ENCODE results near the gene MSMP.

MSMP gene

DNA sequence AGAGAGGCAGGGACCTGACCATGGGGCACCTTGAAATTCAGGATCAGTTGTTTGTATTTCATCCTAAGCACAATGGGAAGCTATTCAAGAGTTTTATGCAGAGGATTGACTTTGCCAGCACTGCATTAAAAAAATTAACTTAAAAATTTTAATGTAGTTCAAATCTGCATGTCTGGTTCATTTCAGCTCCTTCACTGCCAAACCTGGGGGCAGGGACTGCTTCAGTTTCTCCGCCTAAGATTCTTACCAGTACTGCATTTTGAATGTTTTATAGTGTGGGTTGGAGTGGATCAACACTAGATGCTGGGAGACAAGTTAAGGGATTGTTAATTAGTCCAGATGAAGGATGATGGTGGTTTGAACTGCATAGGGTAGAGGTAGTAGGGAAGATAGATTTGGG, 15.7 kb upstream of the MSMP start:
- no peak for DNase-seq

DNA sequence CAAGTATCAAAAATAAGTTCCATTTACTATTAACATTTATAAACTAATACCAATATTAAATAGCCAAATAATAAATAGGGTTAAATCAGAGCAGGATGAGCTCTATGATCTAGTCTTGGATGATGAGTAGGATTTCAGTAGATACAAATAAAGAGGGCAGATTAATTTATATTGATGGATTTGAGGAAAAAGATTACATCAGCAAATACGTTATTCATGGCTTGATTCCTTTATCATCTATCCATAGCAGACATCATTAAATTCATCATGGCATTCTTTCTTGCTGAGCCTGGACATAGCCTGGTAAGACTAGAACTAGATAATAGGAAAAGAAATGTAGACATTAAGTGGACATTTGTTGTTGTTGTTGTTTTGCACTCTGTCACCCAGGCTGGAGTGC, 13.4 kb upstream of the MSMP start:
- DNase-seq: no peak

DNA sequence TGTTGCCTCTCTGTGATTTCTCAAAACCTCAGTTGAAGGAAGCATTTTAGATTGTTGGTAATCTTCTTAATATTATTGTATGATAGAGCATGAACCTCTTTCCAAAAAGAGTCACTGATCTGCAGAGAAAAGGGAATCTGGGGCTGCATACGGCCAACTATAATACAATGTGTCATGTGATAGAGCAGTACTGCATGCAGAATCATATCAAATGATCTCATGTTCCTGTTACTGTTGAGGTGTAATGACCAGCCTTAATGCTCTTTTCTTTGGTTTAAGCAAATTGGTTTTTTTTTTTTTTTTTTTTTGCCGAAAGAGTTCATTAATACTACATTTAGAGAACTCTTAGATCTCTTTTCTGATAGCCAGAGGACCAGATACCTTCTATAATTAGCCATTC, 12.9 kb upstream of the MSMP start:
- DNase-seq: no peak

DNA sequence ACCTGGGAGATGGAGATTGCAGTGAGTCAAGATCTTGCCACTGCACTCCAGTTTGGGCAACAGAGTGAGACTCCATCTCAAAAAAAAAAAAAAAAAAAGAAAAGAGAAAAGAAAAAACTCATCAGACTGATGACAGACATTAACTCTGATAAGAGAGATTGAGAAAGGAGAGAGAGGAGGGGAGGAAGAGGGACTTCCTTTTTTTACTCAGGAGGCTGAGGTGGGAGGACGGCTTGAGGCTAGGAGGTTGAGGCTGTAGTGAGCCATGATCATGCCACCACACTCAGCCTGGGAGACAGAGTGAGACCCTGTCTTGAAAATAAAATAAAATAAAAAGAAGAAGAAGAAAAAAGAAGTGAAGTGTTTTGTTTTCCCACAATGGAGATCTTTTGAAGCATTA, 9.7 kb upstream of the MSMP start:
- DNase-seq: no peak

DNA sequence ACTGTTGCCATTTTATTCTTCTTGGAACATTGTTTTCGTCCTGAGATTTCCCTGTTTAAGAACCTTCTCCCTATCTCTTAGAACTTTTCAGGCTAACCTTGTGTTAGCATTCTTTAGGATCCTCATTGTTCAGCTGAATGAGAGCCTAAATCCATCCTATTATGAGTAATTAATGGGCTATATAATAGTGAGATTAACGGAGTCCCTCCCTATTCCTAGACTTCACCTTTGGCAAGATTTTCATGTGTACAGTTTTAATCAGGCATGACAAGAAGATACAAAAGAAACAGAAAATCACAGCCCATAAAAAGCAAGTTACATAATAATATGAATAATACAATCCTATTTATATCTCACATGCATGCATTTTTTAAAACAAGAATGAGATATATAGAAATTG, 9.1 kb upstream of the MSMP start:
- no peak for DNase-seq

DNA sequence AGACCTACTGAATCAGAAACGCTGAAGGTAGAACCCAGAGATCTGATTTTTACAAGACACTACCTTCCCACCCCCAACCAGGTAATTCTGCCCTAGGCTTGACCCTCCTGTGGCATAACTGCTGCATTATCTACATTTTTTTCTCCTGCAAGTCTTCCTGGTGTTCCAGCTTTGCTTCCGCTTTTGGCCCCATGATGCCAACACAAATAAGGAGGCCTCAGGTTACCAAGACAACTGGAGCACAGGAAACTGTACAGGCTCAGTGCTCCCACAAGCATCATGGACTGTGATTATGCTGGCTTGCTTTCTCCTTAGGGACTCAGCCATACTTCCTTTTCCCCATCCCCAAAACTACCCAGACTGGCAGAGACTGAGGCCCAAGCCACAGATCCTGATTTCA, 6.6 kb upstream of the MSMP start:
- no peak for DNase-seq

DNA sequence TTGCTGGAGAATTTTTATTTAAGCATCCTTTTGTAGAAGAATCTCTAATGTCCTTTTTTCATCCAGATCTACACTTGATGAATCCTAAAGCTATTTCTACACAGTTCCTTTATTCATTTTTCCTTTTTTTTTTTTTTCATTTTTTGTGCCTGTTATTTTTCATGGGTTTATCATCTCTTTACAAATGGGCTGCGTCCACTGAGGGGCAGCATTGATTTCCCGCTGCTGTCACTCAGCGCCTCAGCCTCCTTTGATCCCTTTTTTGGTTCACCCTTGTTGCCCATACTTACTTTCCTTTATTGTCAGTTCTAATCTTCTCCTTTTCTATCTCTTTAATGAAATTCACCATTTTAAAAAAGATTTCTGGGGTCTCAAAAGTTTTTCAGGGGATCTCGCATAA, 5.7 kb upstream of the MSMP start:
- no peak for DNase-seq

DNA sequence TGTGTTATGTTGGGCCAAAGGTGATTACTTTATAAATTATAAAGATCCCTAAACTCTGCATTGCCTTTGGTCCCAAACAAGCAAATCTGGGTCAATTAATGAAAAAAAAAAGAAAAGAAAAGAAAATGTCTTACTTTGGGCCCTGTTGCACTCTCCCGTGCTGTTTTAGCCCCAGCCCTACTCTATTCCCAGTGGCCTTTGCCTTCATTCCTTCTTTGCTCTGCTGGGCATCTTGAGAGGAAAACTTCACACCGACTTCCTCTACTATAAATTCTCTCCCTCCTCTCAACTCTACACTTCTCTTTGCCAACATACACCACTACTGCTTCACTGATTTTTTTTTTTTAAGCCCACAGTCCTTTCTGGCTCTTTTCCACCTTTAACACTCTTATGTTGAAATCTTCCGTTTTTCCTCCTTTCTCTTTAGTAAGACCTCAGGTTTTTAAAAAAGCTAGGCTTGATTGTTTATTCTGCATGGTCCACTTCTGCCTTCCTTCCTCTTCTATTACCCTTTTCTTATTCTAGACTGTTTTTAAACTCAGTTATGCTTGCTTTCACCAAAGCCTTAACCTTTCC, 4.5 kb upstream of the MSMP start:
- DNase-seq: no peak

DNA sequence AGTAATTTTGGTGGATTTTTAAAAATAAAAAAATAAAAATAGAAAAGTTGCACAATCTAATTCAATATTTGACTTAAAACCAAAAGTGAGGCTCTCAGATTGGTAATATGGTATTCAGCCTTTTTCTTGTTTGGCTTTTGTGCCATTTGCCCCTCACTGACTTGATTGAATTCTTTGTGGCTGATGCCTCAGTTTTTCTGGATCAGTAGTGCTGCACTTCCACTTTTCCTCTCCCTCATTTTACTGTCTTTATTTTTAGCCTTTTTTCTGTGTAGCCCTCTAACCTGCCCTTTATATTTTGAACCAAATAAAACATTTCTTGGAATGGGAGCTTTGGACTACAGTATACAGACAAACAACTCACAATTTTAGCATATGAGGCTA, 3.8 kb upstream of the MSMP start:
- DNase-seq: no peak

DNA sequence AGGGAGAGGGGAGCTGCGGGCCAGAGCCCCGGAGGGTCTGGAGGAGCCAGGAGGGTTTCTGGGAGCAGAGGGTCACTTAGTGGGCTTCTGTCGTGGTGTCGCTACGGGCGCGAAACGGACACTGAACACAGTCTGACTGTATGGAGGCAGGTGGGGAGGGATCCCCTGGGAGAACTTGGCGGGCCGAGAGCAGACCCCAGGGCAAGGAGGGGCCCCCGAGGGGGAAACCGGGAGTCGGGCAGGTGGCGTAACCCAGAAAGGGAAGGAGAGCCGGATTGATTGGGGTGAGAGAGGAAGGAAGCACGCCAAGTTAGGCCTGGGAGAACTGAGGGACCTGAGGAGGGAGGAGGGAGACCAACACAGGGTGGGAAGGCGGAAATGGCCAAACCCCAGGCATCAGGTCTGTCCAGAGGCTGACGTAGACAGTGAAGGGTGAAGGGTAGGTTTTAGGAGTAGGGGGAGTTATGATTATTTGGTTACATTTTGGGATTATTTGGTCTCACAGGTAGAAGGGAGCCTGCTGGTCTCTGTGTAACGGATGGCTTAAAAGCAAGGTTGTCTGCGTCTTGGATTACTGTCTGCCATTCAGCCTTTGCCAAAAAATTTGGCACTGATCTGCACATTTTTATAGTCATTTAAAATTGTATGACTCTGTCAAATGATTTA, 3.3 kb upstream of the MSMP start:
- DNase-seq: peak; percentile 15

DNA sequence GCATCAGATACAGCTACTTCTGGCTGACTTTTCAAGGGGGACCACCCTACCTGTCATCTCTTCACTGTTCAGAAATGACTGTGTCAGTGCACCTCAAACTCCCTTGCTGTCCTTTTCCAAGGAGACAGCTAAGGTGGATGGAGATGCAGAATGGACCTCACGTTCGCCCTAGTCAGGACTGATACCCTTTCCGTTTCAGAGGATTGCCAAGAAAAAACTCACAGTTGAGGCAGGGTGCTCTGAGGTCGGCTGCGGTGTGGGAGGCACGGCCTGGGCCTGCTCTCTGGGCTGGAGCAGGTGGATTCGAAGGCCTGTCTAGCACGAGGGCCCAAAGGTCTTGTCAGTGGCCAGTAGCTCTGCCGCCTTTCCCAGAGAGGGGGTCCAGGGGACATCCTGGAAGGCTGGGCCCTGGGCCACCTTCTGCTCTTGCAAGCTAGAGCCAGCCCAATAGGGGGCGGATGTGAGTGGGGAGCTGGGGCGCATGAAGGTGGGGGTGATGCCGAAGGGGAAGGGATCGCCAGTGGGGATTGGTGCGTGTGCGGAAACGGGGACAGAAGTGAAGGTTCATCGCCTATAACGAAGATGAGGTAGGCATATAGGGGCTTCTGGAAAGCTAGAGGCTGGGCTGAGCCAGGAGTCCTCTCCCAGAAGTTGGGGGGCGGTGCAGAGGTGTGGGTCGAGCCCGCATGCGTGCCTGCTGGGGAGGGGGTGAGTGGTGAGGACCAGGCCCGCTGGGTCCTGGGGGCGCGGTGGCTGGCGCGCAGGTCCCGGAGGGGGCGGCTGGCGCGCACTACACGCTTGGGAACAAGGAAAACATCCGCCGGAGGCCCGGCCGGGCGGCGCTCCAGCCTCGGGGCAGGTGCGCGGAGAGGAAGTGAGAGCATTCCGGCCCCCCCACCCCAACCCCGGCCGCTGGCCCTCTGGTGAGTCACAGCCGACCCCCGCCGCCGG, 2.5 kb upstream of the MSMP start:
- DNase-seq: peak; percentile 71

DNA sequence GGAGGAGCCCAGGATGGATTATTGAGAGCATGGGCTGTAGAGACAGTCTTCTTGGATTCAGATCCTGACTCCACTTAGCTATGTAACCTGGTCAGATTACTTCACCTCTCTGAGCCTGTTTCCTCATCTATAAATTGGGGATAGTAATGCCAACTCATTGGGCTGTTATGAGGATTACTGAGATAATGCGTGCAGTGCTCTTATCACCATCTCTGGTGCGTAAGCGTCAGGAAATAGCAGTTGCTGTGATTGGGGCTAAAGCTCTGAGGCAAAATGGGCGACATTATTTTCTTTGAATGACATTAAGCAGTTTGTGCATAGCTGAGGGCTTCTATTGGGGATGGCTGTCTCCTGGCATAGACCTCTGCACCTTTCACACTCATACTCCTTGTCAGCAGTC, 995 bp upstream of the MSMP start:
- DNase-seq: no peak

DNA sequence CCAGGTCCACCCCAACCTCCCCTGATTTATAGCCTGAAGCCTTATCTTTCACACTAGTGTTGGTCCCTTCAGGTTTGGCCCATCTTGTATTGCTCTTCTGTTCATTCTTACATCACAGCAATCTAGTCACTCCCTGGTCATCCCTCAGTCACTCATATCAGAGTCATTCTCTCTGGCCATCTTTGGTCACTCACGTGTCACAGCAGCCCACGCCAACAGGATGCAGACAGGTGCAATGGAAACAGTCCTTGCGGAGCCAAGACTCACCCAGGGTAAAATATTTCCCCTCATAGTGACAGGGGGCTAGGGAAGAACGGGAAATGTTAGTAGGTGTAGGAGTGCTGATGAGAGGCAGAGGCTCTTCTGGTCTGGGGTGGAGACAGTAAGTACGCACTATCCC, 610 bp downstream of the MSMP start:
- DNase-seq: no peak

DNA sequence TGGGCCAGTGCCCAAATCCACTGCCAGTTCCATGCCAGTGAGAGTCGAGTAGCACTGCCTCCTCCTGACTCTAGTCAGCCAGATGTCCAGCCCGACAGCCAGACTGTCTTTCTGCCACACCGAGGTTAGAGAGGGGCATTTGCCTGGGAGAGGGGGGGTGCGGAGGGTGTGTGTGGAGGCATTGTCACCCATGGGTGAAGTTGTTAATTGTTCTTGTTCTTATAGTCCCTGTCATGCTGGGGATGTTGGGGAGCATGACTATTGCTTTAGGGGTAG, 3.9 kb downstream of the MSMP start:
- no peak for DNase-seq

DNA sequence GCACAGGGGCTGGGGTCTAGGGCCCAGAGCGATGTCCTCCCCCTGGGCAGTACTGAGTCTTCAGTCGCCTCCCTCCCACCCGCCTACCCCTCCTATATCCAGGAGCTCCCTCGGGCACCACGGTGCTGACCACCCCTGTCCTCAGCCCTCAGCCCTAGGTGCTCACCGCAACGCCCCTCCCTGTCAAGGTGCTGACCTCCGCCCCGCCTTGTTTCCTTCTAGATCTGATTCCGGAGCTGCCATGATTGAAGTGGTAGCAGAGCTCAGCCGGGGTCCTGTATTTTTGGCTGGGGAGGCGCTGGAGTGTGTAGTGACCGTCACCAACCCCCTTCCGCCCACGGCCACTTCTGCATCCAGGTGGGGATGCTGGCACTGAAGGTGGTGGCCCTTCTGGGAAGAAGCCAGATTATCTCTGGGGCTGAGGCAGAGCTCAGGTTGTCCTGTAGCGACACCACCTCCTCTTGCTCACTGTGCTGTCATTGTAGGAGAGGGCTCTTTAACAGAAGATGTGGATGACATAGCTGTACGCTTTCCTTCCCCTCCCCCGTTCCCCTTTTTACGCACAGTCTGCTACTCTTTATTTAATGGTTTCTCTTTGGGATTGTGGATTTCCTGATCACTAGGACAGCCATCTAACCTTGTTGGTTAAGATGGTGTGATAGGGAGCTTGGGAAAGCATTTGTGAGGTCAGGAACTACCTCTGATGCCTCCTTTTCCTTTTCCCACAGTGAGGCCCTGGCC, 4.4 kb downstream of the MSMP start:
- DNase-seq: peak; percentile 32

DNA sequence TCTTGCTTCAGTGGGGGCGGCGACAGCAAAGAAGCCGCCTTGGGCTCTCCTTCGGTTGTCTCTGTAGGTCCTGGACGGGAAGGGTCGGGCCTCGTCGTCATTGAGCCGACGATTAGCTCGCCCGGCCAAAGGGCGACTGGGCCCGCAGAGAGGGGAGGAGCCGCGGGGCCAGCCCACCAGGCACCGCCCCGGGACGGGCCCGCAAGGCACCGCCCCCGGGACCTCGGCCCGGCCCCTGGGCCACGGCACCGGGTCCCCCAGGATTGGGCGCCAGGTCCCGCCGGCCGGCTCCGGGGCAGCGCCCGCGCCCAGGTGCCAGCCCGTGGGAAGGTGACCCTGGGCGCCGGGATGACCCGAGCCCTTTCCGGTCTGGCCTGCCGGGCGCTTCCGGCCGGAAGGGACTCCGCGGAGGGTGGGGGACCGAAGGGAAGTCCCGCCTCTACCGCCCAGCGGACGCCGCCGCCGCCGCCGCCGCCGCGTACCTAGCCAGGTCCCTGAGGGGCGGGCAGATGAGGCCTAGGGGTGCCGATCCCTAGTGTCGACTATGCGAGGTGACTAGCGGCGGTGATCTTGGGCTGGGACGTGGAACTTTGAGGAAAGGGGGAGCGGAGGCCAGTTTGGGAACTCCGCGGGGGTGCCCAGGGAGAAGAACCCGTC, 5.1 kb downstream of the MSMP start, which contains the start of the genes GBA2 and RGP1:
GBA2 (minus strand) TSS at position 371 of the 657 bp plus-strand sequence. CDS start 524 bp downstream, outside the sequence.
RGP1 (plus strand) TSS at position 430 of the 657 bp plus-strand sequence. CDS start 469 bp downstream, outside the sequence.
- DNase-seq: peak; percentile 65

DNA sequence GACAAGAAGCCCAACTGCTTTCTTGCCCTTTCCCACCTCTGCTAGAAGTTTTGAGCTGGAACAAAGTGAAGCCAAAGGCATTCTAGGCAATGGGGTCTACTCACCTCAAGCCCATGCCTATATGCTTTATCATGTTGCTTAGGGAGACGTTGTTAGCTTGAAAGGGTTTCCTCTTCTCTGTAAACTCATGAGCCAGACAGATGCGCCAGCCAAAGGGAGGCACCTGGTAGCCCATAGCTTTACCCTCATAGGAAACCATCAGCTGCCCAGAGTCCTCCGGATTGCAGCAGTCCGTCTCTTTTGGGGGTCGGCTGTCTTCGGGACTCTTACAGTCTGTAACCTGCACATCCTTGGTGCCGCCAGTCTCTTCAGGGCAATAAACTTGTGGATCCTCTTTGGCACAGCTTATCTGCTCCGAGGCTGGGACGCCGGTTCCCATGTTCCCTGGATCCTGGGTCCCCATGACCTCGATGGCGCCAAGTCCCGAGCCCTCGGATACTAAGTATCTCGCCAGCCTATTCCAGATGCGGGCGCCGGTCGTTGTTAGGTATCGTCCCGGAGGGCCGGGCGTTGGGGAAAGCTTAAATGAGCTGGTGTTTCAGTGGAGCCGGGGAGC, 5.7 kb downstream of the MSMP start:
- DNase-seq: no peak

DNA sequence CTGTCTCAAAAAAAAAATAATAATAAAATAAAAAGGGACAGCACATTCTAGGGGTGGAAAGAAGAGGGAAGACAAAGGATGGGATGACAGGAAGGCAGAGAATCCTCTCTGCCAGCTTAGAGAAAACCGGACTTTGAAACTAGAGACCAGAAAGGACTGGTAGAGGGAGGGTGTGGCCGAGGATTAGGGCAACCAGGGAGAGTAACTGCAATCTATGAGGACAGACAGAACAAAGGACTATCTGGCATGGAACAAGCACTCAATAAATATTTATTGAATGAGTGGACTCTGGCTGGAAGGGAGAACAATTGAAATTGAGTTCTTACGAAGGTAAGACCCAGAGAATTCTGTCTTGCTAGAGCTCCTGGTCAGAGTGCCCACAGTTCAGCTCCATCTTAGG, 7.5 kb downstream of the MSMP start:
- DNase-seq: no peak

DNA sequence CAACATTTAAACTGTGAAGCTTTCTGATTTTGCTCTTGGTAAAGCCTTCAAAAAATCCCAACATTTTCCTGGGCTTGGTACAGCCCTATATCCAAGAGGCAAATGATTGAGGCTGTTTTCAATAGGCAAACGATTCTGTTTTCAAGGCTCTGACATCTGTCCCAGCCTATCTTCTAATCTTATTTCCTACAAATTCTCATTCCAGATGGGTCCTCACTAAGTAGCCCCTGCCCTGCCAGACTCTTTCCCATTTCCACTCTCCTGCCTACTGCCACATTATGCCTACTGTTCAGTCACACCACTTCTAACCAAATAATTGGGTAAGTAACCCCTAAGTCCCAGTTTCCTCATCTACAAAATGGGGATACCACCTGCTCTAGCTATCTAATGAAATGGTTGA, 8.5 kb downstream of the MSMP start:
- no peak for DNase-seq

DNA sequence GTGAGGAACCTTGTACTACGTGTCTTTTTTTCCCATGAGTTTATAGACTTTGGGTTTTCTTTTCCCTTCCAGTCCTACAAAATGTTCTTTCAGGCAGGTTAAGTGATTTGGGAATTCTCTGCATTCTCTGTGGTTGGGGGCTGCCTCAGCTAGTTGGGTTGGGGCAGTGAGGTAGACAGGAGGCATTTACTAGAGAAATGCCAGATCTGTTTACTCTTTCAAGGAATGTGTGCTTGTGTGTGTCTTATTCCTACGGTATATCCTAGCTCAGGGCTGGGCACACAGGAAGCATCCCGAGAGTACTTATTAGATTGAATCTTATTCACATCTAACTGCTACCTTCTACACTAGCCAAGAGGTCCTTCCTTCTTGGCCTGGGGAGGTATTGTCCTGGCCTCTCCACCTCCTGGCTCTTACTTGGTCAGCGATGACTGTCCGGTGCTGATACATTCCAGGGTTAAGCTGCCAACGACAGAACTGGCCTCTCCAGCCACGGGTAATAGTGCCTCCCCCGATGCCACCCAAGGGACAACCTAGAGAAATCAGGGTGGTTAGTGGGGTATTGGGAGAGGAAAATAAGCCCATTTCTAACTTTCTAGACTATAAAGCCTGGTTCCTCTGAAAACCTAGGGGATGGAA, 10.1 kb downstream of the MSMP start:
- no peak for DNase-seq

DNA sequence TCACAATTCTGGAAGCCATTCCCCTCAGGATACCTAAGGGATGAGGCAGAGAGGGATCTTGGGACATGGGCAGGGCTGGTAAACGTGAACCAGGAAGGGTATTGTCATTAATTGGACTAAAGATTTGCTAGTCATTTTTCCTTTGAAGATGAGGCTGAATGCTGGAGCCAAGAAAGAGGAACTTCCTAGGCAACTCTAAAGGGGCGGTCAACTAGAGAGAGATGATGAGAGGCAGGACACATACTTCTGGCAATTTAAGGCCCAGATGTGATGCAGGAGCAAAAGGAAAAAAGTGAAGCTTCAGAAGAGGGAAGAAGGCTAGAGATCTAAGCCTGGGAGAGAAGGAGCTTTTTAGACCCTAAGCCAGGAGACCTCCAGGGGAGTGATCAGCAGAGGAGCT, 10.6 kb downstream of the MSMP start:
- no peak for DNase-seq

DNA sequence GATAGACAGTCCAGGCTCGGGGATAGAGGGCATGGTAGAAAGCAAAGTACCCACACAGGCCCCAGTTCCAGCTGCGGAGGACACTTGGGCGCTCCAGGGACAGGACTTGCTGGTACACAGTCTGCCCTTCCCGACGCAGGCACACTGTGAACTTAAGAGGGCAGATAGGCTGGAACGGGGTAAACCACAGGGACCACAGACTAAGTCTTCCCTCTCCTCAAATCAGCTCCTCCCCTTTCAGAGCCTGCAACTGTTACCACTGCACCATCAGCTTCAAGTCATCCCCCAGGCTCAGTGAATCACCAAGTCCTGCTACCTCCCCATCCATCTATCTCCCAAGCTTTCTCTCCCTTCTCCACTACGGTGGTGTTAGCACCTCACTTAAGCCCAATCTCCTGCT, 12.3 kb downstream of the MSMP start:
- no peak for DNase-seq
